Activated CD4-positive, alpha-beta memory T cell treated with anti-CD3 and anti-CD28 coated beads, Interleukin-2, amount 10 ng/mL, durations not matched to agents 7 days and 5 days (primary cell): ENCODE data around the gene PLOD3. TPM values are rescaled to one million over a fixed set of nuclear protein-coding genes. Genes with fewer than 3 reads are reported as not detected.
"Not testable (repeated sequence)": the region's sequence is repeated elsewhere in the genome, so short reads cannot be mapped to it uniquely, and the experiment has no call there.

Experiments used
- CTCF ChIA-PET: fragments of 350-600 bp; sonication (Branson Sonifier 250); formaldehyde crosslinking; loops from one replicate; lab custom pipeline; 2021; ENCODE audit warnings: antibody characterized with exemption, inconsistent platforms; lab: Charles Lee
- POLR2A ChIA-PET: fragments of 350-600 bp; sonication (Branson Sonifier 250); formaldehyde crosslinking; loops from one replicate; lab custom pipeline; 2021; ENCODE audit warnings: antibody characterized with exemption; lab: Charles Lee
- DNase-seq: peaks from one replicate; pipeline ENCODE4 v3.0.0-alpha.2; 2020
- H3K27ac Mint-ChIP-seq: one replicate; pipeline ENCODE4 v1.8.0; 2021; ENCODE audit warnings: mild to moderate bottlenecking, mixed read lengths
- H3K27me3 Mint-ChIP-seq: one replicate; pipeline ENCODE4 v1.8.0; 2021; ENCODE audit warnings: mixed read lengths
- H3K36me3 Mint-ChIP-seq: one replicate; pipeline ENCODE4 v1.8.0; 2021; ENCODE audit warnings: low read depth, mixed read lengths
- H3K4me1 Mint-ChIP-seq: one replicate; pipeline ENCODE4 v1.8.0; 2021; ENCODE audit warnings: mixed read lengths
- H3K4me3 Mint-ChIP-seq: one replicate; pipeline ENCODE4 v1.8.0; 2021; ENCODE audit warnings: mild to moderate bottlenecking, mixed read lengths
- H3K9me3 Mint-ChIP-seq: one replicate; pipeline ENCODE4 v1.8.0; 2021; ENCODE audit warnings: mixed read lengths
- total RNA-seq, 2 experiments: library from RNA; stranded (reverse); gene quantifications; one replicate each; pipeline ENCODE4 v1.2.3, GENCODE V29; 2021

Gene PLOD3
- total RNA-seq, 2 experiments from 2014 or later = 63.3 to 66.6 TPM

DNA sequence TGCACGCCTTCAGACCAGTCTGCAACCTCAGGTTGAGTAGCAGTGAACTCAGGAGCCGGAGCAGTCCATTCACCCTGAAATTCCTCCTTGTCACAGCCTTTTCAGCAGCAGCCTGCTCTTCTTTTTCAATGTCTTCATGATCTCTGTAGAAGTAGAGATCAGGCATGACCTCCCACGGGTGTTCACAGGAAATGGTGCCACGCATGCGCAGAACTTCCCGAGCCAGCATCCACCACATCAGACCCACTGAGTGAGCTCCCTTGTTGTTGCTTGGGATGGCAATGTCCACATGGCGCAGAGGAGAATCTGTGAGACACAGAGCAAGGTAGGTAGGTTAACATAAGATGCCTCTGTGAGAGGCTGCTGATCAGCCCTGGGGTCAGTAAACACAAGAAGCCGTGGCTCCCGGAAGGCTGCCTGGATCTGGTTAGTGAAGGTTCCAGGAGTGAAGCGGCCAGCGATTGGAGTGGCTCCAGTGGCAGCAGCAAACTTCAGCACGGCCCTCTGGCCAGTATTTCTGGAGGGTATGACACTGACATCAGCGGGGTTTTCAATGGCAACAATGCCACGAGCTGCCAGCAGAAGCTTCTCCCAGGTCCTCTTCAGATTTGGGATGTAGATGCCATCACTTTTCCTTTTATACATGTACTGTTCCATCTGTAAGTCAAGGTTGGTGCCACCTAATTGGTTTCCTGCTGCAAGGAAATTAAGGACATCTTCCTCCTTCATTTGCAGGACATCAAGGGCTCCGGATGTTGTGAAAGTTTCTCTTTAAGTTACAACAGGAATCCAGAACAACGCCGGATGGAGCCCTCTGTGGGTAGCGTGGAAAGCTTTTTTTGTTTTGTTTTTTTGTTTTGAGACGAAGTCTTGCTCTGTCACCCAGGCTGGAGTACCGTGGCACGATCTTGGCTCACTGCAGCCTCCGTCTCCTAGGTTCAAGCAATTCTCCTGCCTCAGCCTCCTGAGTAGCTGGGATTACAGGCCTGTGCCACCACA, 13.3 kb downstream of the PLOD3 start:
- Mint-ChIP-seq H3K4me3 (peak overlapping the region; percentile 67), H3K27ac (peak overlapping the region; percentile 69), H3K36me3 (peaks cover 11% of the 10 kb centered on the region), H3K4me1 (peaks cover 17% of the 10 kb centered on the region), H3K27me3 (peaks cover 29% of the 10 kb centered on the region)
- H3K9me3 Mint-ChIP-seq = not testable (repeated sequence)
- ChIA-PET POLR2A (interaction anchor here (0.6 to 2.7 kb wide), 5 partner anchors 14 to 329 kb away, joined by 3 to 18 read pairs (median 3); partner anchors contain the start of genes PLOD3, SRRT, VGF and ZNHIT1), CTCF (interaction anchor here (0.9 to 1.8 kb wide), 3 partner anchors 11 to 60 kb away, joined by 3 to 5 read pairs (median 4); partner anchors contain the start of genes PLOD3 and ZNHIT1)
- peak; percentile 33 for DNase-seq

- no peak overlapping the region for H3K4me3 Mint-ChIP-seq
- H3K4me1 Mint-ChIP-seq = peaks cover 17% of the 10 kb centered on the region
- CTCF ChIA-PET = interaction anchor here (2.9 kb wide), 1 partner anchor 10 kb away, joined by 13 read pairs; no protein-coding TSS in a partner anchor
- peaks cover 29% of the 10 kb centered on the region for H3K27me3 Mint-ChIP-seq
- POLR2A ChIA-PET = interaction anchor here (0.9 kb wide), 1 partner anchor 16 kb away, joined by 4 read pairs; the partner anchor contains the start of gene ZNHIT1
- peaks cover 7% of the 10 kb centered on the region for H3K36me3 Mint-ChIP-seq
- H3K27ac Mint-ChIP-seq = no peak overlapping the region
- DNase-seq = no peak
- no peaks in the 10 kb centered on the region for H3K9me3 Mint-ChIP-seq
Measured at GRCh38 chr7:101202603-101202918, 14.8 kb downstream of the PLOD3 start.

- POLR2A ChIA-PET = interaction anchor here (0.9 kb wide), 1 partner anchor 17 kb away, joined by 4 read pairs; the partner anchor contains the start of gene ZNHIT1
- peaks cover 29% of the 10 kb centered on the region for H3K27me3 Mint-ChIP-seq
Measured at GRCh38 chr7:101201695-101202602, 15.4 kb downstream of the PLOD3 start.

DNA sequence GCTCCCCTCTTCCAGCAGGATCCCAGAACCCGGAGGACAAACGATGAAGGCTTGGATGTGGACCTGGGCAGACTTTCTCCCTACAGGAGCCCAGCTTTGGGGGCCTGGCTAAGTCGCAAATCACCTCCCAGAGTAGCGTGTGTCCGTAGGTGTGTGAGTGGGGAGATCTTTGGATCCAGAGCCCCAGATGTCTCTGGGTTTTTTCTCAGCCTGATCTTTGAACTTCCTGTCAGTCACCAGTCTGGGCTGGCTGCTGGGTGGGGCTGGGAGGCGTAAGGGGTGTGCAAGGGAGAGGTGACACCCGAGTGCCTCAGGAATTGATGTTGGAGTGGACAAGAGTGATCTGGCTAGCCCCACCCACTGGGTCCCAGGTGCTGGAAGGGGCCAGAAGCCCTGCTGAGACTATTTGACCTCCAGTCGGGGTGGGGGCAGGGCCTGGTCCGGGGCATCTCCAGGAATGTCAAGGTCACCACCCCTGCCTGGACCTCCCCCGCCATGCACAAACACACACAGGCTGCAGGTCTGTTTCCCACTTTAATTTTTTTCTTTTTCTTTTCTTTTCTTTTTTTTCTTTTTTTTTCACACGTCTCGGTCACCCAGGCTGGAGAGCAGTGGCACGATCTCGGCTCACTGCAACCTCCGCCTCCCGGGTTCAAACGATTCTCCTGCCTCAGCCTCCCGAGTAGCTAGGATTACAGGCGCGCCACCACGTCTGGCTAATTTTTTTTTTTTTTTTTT, 16.4 kb downstream of the PLOD3 start, which contains the start of gene MOGAT3:
Gene MOGAT3 (minus strand): TSS at position 175 of the 738 bp plus-strand sequence. CDS start 182 bp downstream, outside the sequence.
- Mint-ChIP-seq H3K4me3 (no peak within 1 kb of the TSS), H3K9me3 (no peaks in the 10 kb centered on the region), H3K27ac (no peak within 1 kb of the TSS), H3K27me3 (peaks cover 29% of the 10 kb centered on the region), H3K4me1 (peaks cover 17% of the 10 kb centered on the region), H3K36me3 (peaks cover 1% of the 10 kb centered on the region)
- ChIA-PET POLR2A (no interaction called here), CTCF (interaction anchor here (0.7 to 2.9 kb wide), 2 partner anchors 9 to 57 kb away, joined by 5 to 13 read pairs; no protein-coding TSS in a partner anchor)
- DNase-seq = no peak

More at GRCh38 chr7:101201695-101202602, 15.4 kb downstream of the PLOD3 start:
- H3K9me3 Mint-ChIP-seq = no peaks in the 10 kb centered on the region
- H3K4me1 Mint-ChIP-seq = peaks cover 17% of the 10 kb centered on the region
- no peak for DNase-seq
- H3K4me3 Mint-ChIP-seq = no peak overlapping the region
- peaks cover 7% of the 10 kb centered on the region for H3K36me3 Mint-ChIP-seq
- H3K27ac Mint-ChIP-seq = no peak overlapping the region
- CTCF ChIA-PET = interaction anchor here (2.9 kb wide), 1 partner anchor 10 kb away, joined by 13 read pairs; no protein-coding TSS in a partner anchor

- Mint-ChIP-seq H3K27me3 (peaks cover 29% of the 10 kb centered on the region), H3K9me3 (no peaks in the 10 kb centered on the region), H3K36me3 (no peaks in the 10 kb centered on the region), H3K4me3 (no peak overlapping the region), H3K27ac (no peak overlapping the region), H3K4me1 (peaks cover 17% of the 10 kb centered on the region)
- CTCF ChIA-PET = interaction anchor here (0.7 to 2.9 kb wide), 2 partner anchors 8 to 56 kb away, joined by 5 to 13 read pairs; no protein-coding TSS in a partner anchor
- POLR2A ChIA-PET = no interaction called here
- no peak for DNase-seq
Measured at GRCh38 chr7:101200504-101200861, 16.9 kb downstream of the PLOD3 start.

DNA sequence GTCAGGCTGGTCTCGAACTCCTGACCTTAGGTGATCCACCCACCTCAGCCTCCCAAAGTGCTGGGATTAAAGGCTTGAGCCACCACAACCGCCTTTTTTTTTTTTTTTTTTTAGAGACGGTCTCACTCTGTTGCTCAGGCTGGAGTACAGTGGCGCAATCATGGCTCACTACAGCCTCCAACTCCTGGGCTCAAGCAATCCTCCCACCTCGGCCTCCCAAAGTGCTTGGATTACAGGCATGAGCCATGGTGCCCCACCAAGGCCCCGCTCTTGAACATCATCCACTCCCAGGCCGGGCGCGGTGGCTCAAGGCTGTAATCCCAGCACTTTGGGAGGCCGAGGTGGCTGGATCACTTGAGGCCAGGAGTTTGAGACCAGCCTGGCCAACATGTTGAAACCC, 17.9 kb downstream of the PLOD3 start:
- Mint-ChIP-seq H3K4me1 (peaks cover 17% of the 10 kb centered on the region), H3K27me3 (peaks cover 29% of the 10 kb centered on the region)
- H3K36me3 Mint-ChIP-seq, DNase-seq, CTCF ChIA-PET, POLR2A ChIA-PET, H3K9me3 Mint-ChIP-seq, H3K27ac Mint-ChIP-seq, H3K4me3 Mint-ChIP-seq: not testable (repeated sequence)

GRCh38 chr7:101198476-101198875, 18.9 kb downstream of the PLOD3 start:
- ChIA-PET CTCF (no interaction called here), POLR2A (no interaction called here)
- Mint-ChIP-seq H3K4me1 (peaks cover 8% of the 10 kb centered on the region), H3K27me3 (peaks cover 27% of the 10 kb centered on the region), H3K27ac (no peak overlapping the region), H3K4me3 (no peak overlapping the region), H3K36me3 (no peaks in the 10 kb centered on the region), H3K9me3 (no peaks in the 10 kb centered on the region)
- no peak for DNase-seq

- no peak overlapping the region for H3K27ac Mint-ChIP-seq
- H3K4me3 Mint-ChIP-seq = no peak overlapping the region
- POLR2A ChIA-PET = no interaction called here
- no peaks in the 10 kb centered on the region for H3K9me3 Mint-ChIP-seq
- H3K36me3 Mint-ChIP-seq = no peaks in the 10 kb centered on the region
- DNase-seq = no peak
- peaks cover 25% of the 10 kb centered on the region for H3K27me3 Mint-ChIP-seq
- CTCF ChIA-PET = no interaction called here
- H3K4me1 Mint-ChIP-seq = peaks cover 8% of the 10 kb centered on the region
Measured at GRCh38 chr7:101197991-101198390, 19.4 kb downstream of the PLOD3 start.

- ChIA-PET CTCF (interaction anchor here (1.1 to 6.2 kb wide), 5 partner anchors 22 to 87 kb away, joined by 4 to 208 read pairs (median 7); no protein-coding TSS in a partner anchor), POLR2A (no interaction called here)
- no peak overlapping the region for H3K27ac Mint-ChIP-seq
- no peaks in the 10 kb centered on the region for H3K36me3 Mint-ChIP-seq
- peaks cover 8% of the 10 kb centered on the region for H3K4me1 Mint-ChIP-seq
- peaks cover 14% of the 10 kb centered on the region for H3K27me3 Mint-ChIP-seq
- DNase-seq = no peak
- no peaks in the 10 kb centered on the region for H3K9me3 Mint-ChIP-seq
- H3K4me3 Mint-ChIP-seq = no peak overlapping the region
Measured at GRCh38 chr7:101195884-101196283, 21.5 kb downstream of the PLOD3 start.

DNA sequence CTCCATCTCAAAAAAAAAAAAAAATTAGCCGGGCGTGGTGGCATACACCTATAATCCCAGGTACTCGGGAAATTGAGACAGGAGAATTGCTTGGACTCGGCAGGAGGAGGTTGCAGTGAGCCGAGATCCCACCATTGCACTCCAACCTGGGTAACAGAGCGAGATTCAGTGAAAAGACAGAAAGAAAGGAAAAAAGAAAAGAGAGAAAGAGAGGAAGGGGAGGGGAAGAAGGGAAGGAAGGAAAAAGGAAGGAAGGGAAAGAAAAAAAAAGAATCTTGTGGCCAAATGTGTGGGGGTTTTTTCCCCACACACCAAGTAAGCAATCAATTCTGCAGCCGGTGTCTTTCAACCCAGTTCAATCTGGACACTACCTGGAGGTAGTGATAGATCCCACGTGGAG, 28.3 kb downstream of the PLOD3 start:
- DNase-seq = no peak
- ChIA-PET POLR2A (no interaction called here), CTCF (interaction anchor here (1.2 kb wide), 1 partner anchor 18 kb away, joined by 4 read pairs; no protein-coding TSS in a partner anchor)
- H3K4me3 Mint-ChIP-seq = no peak overlapping the region
- no peaks in the 10 kb centered on the region for H3K36me3 Mint-ChIP-seq
- peaks cover 6% of the 10 kb centered on the region for H3K4me1 Mint-ChIP-seq
- H3K27ac Mint-ChIP-seq = no peak overlapping the region
- H3K27me3 Mint-ChIP-seq = peaks cover 18% of the 10 kb centered on the region
- no peaks in the 10 kb centered on the region for H3K9me3 Mint-ChIP-seq

- no peak for DNase-seq
- Mint-ChIP-seq H3K27ac (no peak overlapping the region), H3K4me3 (no peak overlapping the region), H3K36me3 (no peaks in the 10 kb centered on the region), H3K9me3 (no peaks in the 10 kb centered on the region), H3K27me3 (peaks cover 24% of the 10 kb centered on the region), H3K4me1 (no peaks in the 10 kb centered on the region)
- ChIA-PET POLR2A (interaction anchor here (0.7 kb wide), 1 partner anchor 411 kb away, joined by 3 read pairs; no protein-coding TSS in a partner anchor), CTCF (interaction anchor here (1.1 to 1.5 kb wide), 2 partner anchors 31 to 57 kb away, joined by 3 to 5 read pairs; partner anchors contain the start of genes PLOD3 and ZNHIT1)
Measured at GRCh38 chr7:101186844-101187428, 30.4 kb downstream of the PLOD3 start.
